ENCODE data around the gene C3orf52. TPM values are rescaled to one million over a fixed set of nuclear protein-coding genes. Genes with fewer than 3 reads are reported as not detected.

Gene C3orf52
- total and polyA plus RNA-seq, 2 donors (not counting 1 experiment from before 2014, with no cell fraction given): 1.5 to 1.8 TPM

DNA sequence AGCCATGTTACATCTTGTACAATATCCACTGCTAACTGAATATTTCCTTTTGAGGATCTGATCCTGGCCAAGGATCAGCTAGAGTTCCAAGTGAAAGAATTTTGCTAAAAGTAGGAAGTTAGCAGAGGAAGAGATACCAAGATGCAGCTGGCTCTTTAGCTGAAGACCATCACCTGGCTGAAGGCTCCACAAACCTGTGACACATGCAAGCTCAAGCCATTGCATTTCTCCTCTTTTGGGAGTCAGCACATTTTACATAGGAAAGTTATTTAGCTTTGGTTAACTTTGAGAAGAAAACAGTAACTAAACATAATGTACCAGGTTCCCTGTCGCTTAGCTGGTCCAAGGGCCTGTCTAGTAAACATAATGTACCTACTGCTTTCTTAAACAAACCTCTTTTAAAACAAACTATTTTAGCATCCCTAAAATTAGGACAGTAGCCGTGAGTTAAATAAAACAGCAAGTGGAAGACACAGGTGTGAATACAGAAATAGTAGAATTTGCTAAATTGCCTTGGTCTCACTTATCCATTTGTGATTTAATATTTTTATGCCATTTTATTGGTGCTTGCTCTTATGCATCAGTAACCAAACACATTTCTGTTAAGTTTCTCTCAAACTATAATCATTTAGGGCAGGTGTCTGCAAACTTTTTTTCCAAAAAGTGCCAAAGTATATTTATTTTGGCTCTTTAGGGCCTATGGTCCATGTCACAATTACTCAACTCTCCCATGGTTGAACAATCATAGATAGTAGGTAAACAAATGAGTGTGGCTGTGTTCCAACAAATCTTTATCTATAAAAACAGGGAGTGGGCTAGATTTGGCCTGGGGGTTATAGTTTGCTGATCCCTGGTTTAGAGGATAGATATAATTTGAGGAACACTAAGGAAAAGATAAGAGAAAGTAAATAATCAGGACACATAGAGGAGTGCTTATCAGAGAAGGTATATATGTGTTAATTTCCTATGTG lies 35.7 kb downstream of the C3orf52 start:
- no peak overlapping the region for H3K4me3 ChIP-seq (replicated peaks in 1 of 4; ENCODE audit: control extremely low read depth in 1 of 4, insufficient read depth in 1 of 4, low read depth in 3 of 4, low read length in 4 of 4)
- TF ChIP-seq EZH2 (IDR thresholded peaks at IDR 0.05; ENCODE audit: low read length, missing control alignments): no peak
- TF ChIP-seq, protein P1, sequence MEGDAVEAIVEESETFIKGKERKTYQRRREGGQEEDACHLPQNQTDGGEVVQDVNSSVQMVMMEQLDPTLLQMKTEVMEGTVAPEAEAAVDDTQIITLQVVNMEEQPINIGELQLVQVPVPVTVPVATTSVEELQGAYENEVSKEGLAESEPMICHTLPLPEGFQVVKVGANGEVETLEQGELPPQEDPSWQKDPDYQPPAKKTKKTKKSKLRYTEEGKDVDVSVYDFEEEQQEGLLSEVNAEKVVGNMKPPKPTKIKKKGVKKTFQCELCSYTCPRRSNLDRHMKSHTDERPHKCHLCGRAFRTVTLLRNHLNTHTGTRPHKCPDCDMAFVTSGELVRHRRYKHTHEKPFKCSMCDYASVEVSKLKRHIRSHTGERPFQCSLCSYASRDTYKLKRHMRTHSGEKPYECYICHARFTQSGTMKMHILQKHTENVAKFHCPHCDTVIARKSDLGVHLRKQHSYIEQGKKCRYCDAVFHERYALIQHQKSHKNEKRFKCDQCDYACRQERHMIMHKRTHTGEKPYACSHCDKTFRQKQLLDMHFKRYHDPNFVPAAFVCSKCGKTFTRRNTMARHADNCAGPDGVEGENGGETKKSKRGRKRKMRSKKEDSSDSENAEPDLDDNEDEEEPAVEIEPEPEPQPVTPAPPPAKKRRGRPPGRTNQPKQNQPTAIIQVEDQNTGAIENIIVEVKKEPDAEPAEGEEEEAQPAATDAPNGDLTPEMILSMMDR (conservative IDR thresholded peaks at IDR 0.05 in 1 of 2, IDR thresholded peaks at IDR 0.05 in 1 of 2; ENCODE audit: low read depth in 1 of 2, low read length in 2 of 2): no peak
- no peaks in the 10 kb centered on the region for H3K36me3 ChIP-seq (ENCODE audit: control insufficient read depth, insufficient read depth, low read length)
- H3K4me1 ChIP-seq (ENCODE audit: control insufficient read depth, extremely low read depth, insufficient read depth, low read length): no peaks in the 10 kb centered on the region
- H3K4me2 ChIP-seq (ENCODE audit: extremely low read depth, insufficient read depth, low read length): no peak overlapping the region
- H2AFZ ChIP-seq (ENCODE audit: low read length): no peak overlapping the region
- H3K9ac ChIP-seq (ENCODE audit: insufficient read depth, low read length): no peak overlapping the region
- no peaks in the 10 kb centered on the region for H3K79me2 ChIP-seq (ENCODE audit: control insufficient read depth, insufficient read depth, low read length)
- DNase-seq (ENCODE audit: low read depth in 2 of 2): no peak
- H3K27me3 ChIP-seq (ENCODE audit: control insufficient read depth, insufficient read depth, low read length): no peaks in the 10 kb centered on the region
- H3K9me3 ChIP-seq (ENCODE audit: control insufficient read depth, insufficient read depth, low read depth, low read length): no peaks in the 10 kb centered on the region
- H3K27ac ChIP-seq (ENCODE audit: insufficient read depth, low read length): no peak overlapping the region
- H4K20me1 ChIP-seq (ENCODE audit: control insufficient read depth, extremely low read depth, insufficient read depth, low read length): no peaks in the 10 kb centered on the region

DNA sequence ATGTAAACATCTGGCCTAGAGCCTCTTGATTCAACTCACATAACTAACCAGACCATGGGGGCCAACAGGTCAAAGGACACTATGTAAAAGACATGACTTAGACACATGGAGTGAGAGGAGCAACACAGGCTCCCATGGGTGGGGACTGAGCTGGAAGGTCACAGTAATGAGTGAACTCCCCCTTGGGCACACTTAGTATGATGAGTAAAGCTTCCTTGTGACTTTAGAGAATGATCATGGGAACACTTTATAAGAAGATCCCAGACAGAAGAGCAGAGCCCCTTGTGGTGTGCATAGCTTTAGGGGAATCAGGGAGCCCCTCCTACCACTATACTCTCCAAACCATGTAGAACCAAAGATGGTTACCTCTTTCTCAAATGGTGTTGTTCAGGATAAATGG lies 36.7 kb downstream of the C3orf52 start:
- H3K27me3 ChIP-seq (ENCODE audit: control insufficient read depth, insufficient read depth, low read length): no peaks in the 10 kb centered on the region
- H4K20me1 ChIP-seq (ENCODE audit: control insufficient read depth, extremely low read depth, insufficient read depth, low read length): no peaks in the 10 kb centered on the region
- H3K9me3 ChIP-seq (ENCODE audit: control insufficient read depth, insufficient read depth, low read depth, low read length): no peaks in the 10 kb centered on the region
- no peaks in the 10 kb centered on the region for H3K4me1 ChIP-seq (ENCODE audit: control insufficient read depth, extremely low read depth, insufficient read depth, low read length)
- no peak for DNase-seq (ENCODE audit: low read depth in 2 of 2)
- no peak overlapping the region for H2AFZ ChIP-seq (ENCODE audit: low read length)
- H3K27ac ChIP-seq (ENCODE audit: insufficient read depth, low read length): no peak overlapping the region
- H3K79me2 ChIP-seq (ENCODE audit: control insufficient read depth, insufficient read depth, low read length): no peaks in the 10 kb centered on the region
- H3K4me2 ChIP-seq (ENCODE audit: extremely low read depth, insufficient read depth, low read length): no peak overlapping the region
- no peaks in the 10 kb centered on the region for H3K36me3 ChIP-seq (ENCODE audit: control insufficient read depth, insufficient read depth, low read length)
- no peak overlapping the region for H3K4me3 ChIP-seq (replicated peaks in 1 of 4; ENCODE audit: control extremely low read depth in 1 of 4, insufficient read depth in 1 of 4, low read depth in 3 of 4, low read length in 4 of 4)
- H3K9ac ChIP-seq (ENCODE audit: insufficient read depth, low read length): no peak overlapping the region
- TF ChIP-seq EZH2 (IDR thresholded peaks at IDR 0.05; ENCODE audit: low read length, missing control alignments): no peak
- TF ChIP-seq, protein P1 (conservative IDR thresholded peaks at IDR 0.05 in 1 of 2, IDR thresholded peaks at IDR 0.05 in 1 of 2; ENCODE audit: low read depth in 1 of 2, low read length in 2 of 2): no peak

GRCh38 chr3:112123548-112123947 lies 37.4 kb downstream of the C3orf52 start:
- no peak for DNase-seq (ENCODE audit: low read depth in 2 of 2)
- no peaks in the 10 kb centered on the region for H4K20me1 ChIP-seq (ENCODE audit: control insufficient read depth, extremely low read depth, insufficient read depth, low read length)
- H3K4me2 ChIP-seq (ENCODE audit: extremely low read depth, insufficient read depth, low read length): no peak overlapping the region
- H3K9me3 ChIP-seq (ENCODE audit: control insufficient read depth, insufficient read depth, low read depth, low read length): no peaks in the 10 kb centered on the region
- no peak overlapping the region for H3K4me3 ChIP-seq (replicated peaks in 1 of 4; ENCODE audit: control extremely low read depth in 1 of 4, insufficient read depth in 1 of 4, low read depth in 3 of 4, low read length in 4 of 4)
- no peaks in the 10 kb centered on the region for H3K79me2 ChIP-seq (ENCODE audit: control insufficient read depth, insufficient read depth, low read length)
- H3K9ac ChIP-seq (ENCODE audit: insufficient read depth, low read length): no peak overlapping the region
- no peaks in the 10 kb centered on the region for H3K36me3 ChIP-seq (ENCODE audit: control insufficient read depth, insufficient read depth, low read length)
- no peaks in the 10 kb centered on the region for H3K27me3 ChIP-seq (ENCODE audit: control insufficient read depth, insufficient read depth, low read length)
- H3K27ac ChIP-seq (ENCODE audit: insufficient read depth, low read length): no peak overlapping the region
- no peak overlapping the region for H2AFZ ChIP-seq (ENCODE audit: low read length)
- TF ChIP-seq, protein P1 (conservative IDR thresholded peaks at IDR 0.05 in 1 of 2, IDR thresholded peaks at IDR 0.05 in 1 of 2; ENCODE audit: low read depth in 1 of 2, low read length in 2 of 2): no peak
- no peak for TF ChIP-seq EZH2 (IDR thresholded peaks at IDR 0.05; ENCODE audit: low read length, missing control alignments)
- H3K4me1 ChIP-seq (ENCODE audit: control insufficient read depth, extremely low read depth, insufficient read depth, low read length): no peaks in the 10 kb centered on the region

Data from fibroblast of lung (primary cell).